Spleen (tissue), 3 donors: ENCODE data around the gene PPP1CA.

ENCODE experiments used
- POLR2A ChIP-seq, 3 donors: fragments of 450-650 bp; IDR thresholded peaks; one replicate each; pipeline ENCODE4 v1.5.1; 2017; ENCODE audit warnings: antibody characterized with exemption in 3 of 3, mild to moderate bottlenecking in 1 of 3
- POLR2AphosphoS5 ChIP-seq, 3 donors: sonication (generic); formaldehyde crosslinking; IDR thresholded peaks; one replicate each; pipeline ENCODE4 v1.5.1; 2017; ENCODE audit warnings: antibody characterized with exemption in 3 of 3

DNA sequence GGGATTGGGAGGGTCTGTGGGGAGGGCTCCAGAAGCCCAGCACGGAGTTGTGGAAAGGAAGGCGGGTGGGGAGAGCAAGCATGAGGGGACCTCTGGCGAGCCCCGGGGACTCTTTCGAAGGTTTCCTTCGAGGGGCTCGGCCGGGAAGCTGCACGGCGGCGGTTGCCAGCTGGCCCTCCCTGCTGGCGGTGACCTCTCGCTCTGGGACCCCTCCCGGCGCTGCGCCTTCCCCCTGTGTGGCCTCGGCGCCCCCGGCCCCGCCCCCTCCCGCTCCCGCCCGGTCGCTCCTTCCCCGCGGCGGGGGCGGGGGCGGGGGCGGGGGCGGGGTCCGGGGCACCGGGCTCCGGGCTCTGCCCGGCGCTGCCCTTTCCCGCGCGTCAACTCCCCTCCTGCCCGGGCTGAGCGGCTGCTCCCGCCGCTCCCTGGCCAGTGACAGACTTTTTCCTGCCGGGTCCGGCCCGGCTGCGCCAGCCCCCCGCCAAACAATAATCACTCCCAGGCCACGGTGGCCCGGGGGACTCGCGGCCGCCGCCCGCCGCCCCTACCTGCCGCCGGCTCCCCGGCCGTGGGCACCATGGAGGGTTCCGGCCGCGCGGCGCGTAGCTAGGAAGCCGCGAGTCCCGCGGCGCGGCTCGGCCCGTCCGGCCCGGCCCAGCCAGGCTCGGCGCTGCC lies 29.2 kb downstream of the PPP1CA start:
- TF ChIP-seq POLR2A (IDR thresholded peaks at IDR 0.05) (no peak), POLR2AphosphoS5 (IDR thresholded peaks at IDR 0.05) (no peak)
